ENCODE data around the gene ERBB2.

DNA sequence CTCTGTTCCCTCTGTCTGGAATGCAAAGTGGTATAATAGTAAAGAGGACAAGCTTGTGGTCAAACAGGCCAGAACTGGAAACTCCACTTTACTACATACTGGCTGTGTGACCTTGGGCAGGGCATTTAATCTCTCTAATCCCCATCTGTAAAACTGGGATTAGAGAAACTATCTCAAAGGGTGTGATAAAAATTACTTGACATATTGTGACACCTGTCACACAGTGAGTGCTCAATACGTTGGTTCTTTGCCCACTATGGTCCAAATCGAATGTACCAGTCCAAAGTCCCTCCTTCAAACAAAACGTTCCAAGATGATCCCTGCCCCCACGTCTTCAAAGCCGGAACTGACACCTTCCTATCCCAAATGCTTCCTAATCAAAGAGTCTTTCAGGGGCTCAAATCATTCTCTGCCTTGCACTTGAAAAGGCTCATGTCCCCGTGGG lies 12.7 kb upstream of the ERBB2 start:
- TF ChIP-seq POLR2AphosphoS5 (IDR thresholded peaks at IDR 0.05; ENCODE audit: control insufficient read depth, insufficient read depth, low read depth, low read length) (no peak), MAFK (IDR thresholded peaks at IDR 0.05; ENCODE audit: low read length) (no peak), GATAD2B (IDR thresholded peaks at IDR 0.05; ENCODE audit: borderline replicate concordance) (no peak), KLF13 (tag; IDR thresholded peaks at IDR 0.05; ENCODE audit: borderline replicate concordance, low read depth) (no peak), EZH2 (IDR thresholded peaks at IDR 0.05; ENCODE audit: borderline replicate concordance, low read depth, low read length) (no peak), POLR2A (conservative IDR thresholded peaks at IDR 0.05) (no peak), HNRNPH1 (optimal IDR thresholded peaks at IDR 0.05; ENCODE audit: low read depth, low read length) (no peak), SAP30 (IDR thresholded peaks at IDR 0.05; ENCODE audit: borderline replicate concordance, insufficient read depth, low read depth, low read length, poor library complexity, severe bottlenecking) (no peak), YY1 (IDR thresholded peaks at IDR 0.05; ENCODE audit: borderline replicate concordance in 1 of 3, control insufficient read depth in 1 of 3, extremely low read depth in 1 of 3, insufficient read depth in 3 of 3, insufficient read length in 1 of 3, insufficient replicate concordance in 2 of 3, low read depth in 1 of 3, low read length in 2 of 3) (no peak)
- TF ChIP-seq, protein P1, sequence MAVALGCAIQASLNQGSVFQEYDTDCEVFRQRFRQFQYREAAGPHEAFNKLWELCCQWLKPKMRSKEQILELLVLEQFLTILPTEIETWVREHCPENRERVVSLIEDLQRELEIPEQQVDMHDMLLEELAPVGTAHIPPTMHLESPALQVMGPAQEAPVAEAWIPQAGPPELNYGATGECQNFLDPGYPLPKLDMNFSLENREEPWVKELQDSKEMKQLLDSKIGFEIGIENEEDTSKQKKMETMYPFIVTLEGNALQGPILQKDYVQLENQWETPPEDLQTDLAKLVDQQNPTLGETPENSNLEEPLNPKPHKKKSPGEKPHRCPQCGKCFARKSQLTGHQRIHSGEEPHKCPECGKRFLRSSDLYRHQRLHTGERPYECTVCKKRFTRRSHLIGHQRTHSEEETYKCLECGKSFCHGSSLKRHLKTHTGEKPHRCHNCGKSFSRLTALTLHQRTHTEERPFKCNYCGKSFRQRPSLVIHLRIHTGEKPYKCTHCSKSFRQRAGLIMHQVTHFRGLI (CRISPR knock-in tag; IDR thresholded peaks at IDR 0.05): no peak
- TF ChIP-seq, protein P2, sequence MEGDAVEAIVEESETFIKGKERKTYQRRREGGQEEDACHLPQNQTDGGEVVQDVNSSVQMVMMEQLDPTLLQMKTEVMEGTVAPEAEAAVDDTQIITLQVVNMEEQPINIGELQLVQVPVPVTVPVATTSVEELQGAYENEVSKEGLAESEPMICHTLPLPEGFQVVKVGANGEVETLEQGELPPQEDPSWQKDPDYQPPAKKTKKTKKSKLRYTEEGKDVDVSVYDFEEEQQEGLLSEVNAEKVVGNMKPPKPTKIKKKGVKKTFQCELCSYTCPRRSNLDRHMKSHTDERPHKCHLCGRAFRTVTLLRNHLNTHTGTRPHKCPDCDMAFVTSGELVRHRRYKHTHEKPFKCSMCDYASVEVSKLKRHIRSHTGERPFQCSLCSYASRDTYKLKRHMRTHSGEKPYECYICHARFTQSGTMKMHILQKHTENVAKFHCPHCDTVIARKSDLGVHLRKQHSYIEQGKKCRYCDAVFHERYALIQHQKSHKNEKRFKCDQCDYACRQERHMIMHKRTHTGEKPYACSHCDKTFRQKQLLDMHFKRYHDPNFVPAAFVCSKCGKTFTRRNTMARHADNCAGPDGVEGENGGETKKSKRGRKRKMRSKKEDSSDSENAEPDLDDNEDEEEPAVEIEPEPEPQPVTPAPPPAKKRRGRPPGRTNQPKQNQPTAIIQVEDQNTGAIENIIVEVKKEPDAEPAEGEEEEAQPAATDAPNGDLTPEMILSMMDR (IDR thresholded peaks at IDR 0.05 in 2 of 3, conservative IDR thresholded peaks at IDR 0.05 in 1 of 3; ENCODE audit: insufficient read depth in 2 of 3, low read depth in 1 of 3, low read length in 3 of 3): no peak
